BE2C (cell line): ENCODE data around the gene AFDN.

Source experiments
- DNase-seq: peaks from one replicate; pipeline ENCODE4 v3.0.0-alpha.2; 2020
- H3K27me3 ChIP-seq: fragments of 250-450 bp; sonication (Bioruptor Pico); 2 replicates; pipeline ENCODE4 v1.5.1; 2020; ENCODE audit warnings: mild to moderate bottlenecking
- H3K36me3 ChIP-seq: fragments of 250-450 bp; sonication (Bioruptor Pico); 2 replicates; pipeline ENCODE4 v1.5.1; 2020; ENCODE audit warnings: mild to moderate bottlenecking
- H3K4me1 ChIP-seq: fragments of 250-450 bp; sonication (Bioruptor Pico); 2 replicates; pipeline ENCODE4 v1.5.1; 2020
- H3K4me3 ChIP-seq: 2 replicates; pipeline ENCODE4 v1.5.1; 2011; ENCODE audit warnings: low read depth, low read length
- H3K9me3 ChIP-seq: fragments of 250-450 bp; sonication (Bioruptor Pico); 2 replicates; pipeline ENCODE4 v1.5.1; 2020
- TF ChIP-seq, protein P1 (sequence below): IDR thresholded peaks from 2 replicates; pipeline ENCODE4 v1.5.1; 2012; ENCODE audit warnings: mild to moderate bottlenecking, low read depth, low read length

AFDN gene

DNA sequence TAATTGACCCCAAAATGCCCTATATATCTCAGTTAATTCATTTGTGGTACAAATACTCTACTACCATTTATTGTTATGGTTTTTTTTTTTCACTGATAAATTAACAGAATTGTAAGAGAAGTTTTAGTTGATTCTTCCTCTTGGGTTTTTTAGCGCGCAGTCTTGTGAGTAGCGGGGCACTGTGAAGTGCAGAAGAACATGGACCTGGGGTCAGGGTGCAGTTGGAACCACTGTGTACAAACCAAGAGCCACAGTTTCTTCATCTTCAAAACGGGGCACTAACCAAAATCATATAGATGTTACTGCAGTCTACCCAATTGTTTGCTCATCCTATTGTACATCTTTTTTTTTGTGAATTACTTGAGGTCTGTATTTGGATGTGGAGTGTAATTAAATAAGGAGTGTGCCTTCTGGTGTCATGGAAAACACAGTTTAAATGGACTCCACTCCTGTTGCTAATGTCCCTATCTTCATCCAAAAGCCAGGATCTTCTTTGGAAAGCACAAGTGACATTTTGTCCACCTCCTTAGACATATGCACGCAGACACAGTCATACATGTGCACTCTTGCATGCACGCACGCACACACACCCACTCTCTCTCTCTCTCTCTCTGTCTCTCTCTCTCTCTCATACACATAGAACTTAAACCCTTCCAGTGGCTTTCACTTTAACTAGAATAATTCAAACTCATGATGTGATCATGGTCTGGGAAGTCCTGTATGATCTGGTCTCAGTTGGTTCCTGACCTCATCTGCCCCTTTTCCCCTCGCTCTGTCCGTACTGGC lies 51.5 kb downstream of the AFDN start:
- H3K4me1 ChIP-seq, result no peaks in the 10 kb centered on the region
- TF ChIP-seq, protein P1, sequence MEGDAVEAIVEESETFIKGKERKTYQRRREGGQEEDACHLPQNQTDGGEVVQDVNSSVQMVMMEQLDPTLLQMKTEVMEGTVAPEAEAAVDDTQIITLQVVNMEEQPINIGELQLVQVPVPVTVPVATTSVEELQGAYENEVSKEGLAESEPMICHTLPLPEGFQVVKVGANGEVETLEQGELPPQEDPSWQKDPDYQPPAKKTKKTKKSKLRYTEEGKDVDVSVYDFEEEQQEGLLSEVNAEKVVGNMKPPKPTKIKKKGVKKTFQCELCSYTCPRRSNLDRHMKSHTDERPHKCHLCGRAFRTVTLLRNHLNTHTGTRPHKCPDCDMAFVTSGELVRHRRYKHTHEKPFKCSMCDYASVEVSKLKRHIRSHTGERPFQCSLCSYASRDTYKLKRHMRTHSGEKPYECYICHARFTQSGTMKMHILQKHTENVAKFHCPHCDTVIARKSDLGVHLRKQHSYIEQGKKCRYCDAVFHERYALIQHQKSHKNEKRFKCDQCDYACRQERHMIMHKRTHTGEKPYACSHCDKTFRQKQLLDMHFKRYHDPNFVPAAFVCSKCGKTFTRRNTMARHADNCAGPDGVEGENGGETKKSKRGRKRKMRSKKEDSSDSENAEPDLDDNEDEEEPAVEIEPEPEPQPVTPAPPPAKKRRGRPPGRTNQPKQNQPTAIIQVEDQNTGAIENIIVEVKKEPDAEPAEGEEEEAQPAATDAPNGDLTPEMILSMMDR, result no peak
- no peak overlapping the region for H3K4me3 ChIP-seq
- H3K9me3 ChIP-seq, result no peaks in the 10 kb centered on the region
- DNase-seq, result no peak
- peaks cover 18% of the 10 kb centered on the region for H3K36me3 ChIP-seq
- H3K27me3 ChIP-seq, result no peaks in the 10 kb centered on the region

DNA sequence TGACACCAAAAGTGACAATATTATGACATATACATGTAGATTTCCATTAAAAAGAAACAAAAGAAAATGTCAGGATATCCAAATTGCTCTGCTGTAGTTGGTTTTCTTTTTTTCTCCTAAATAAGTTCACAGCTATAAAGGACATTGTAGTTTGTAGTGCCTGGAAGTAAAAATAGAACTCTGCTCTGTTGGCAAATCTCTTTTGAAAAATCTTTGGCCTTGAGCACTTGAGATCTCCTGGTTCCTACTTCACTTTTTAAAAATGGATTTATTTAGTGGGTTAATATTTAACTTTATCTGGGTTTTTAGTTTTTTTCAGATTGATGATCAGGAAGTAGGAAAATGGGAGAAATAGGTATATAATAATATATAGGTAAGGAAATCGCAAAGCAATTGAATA lies 52.9 kb downstream of the AFDN start:
- Histone ChIP-seq H3K4me1 (no peaks in the 10 kb centered on the region), H3K27me3 (no peaks in the 10 kb centered on the region), H3K4me3 (no peak overlapping the region), H3K36me3 (peaks cover 20% of the 10 kb centered on the region), H3K9me3 (no peaks in the 10 kb centered on the region)
- no peak for DNase-seq
- TF ChIP-seq, protein P1, result no peak

DNA sequence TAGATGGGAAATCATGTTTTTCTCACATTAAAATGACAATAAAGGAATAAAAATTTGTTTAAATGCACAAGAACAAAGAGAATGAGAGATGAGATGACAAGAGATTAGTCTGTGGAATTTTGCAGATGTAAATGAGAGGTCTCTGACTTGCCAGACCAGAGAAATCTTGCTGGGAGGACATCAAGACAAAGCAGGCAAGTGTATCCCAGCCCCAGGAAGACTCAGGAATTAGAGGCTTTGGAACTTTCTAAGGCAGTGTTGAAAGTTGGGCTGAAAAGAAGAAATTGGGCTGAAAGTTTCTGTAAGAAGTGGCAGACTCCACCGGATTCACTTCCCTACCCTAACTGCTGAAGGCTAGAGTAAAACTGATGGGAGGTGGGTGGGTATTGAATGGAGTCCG lies 54.6 kb downstream of the AFDN start:
- H3K4me3 ChIP-seq, result no peak overlapping the region
- no peaks in the 10 kb centered on the region for H3K27me3 ChIP-seq
- H3K36me3 ChIP-seq, result peaks cover 17% of the 10 kb centered on the region
- TF ChIP-seq, protein P1, result no peak
- no peaks in the 10 kb centered on the region for H3K9me3 ChIP-seq
- H3K4me1 ChIP-seq, result no peaks in the 10 kb centered on the region
- no peak for DNase-seq

DNA sequence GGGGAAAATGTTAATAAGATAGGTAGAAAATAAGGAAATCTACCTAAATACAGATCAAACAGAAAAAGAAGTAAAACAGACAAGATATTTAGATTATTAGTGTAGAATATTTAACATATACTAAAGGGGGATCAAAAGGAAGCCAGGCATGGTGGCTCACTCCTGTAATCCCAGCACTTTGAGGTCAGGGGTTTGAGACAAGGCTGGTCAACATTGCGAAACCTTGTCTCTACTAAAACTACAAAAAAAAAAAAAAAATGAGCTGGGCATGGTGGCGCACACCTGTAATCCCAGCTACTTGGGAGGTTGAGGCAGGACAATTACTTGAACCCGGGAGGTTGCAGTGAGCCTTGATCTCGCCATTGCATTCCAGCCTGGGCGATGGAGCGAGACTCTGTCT lies 55.5 kb downstream of the AFDN start:
- no peaks in the 10 kb centered on the region for H3K4me1 ChIP-seq
- H3K9me3 ChIP-seq, result no peaks in the 10 kb centered on the region
- TF ChIP-seq, protein P1, result no peak
- H3K4me3 ChIP-seq, result no peak overlapping the region
- no peak for DNase-seq
- no peaks in the 10 kb centered on the region for H3K27me3 ChIP-seq
- H3K36me3 ChIP-seq, result peaks cover 17% of the 10 kb centered on the region

DNA sequence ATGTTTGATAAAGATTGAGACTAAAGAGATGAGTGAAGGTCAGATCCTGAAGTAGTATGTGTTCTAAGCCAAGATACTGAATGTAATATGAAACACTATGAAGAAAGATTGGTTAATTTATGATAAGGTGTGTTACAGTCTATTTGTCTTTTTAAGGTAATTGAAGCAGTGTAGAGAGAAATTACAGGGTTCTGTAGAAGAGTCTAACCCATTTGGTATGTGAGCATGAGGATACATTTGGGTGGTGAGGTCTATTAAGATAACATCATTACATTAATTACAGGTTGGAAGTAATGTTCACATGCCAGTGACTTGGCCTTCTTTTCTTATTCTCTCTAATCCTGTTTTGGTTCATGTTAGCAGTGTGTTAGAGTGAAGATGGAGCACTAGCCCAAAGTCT lies 61.4 kb downstream of the AFDN start:
- Histone ChIP-seq H3K4me1 (no peaks in the 10 kb centered on the region), H3K9me3 (no peaks in the 10 kb centered on the region), H3K27me3 (no peaks in the 10 kb centered on the region), H3K36me3 (peaks cover 12% of the 10 kb centered on the region), H3K4me3 (no peak overlapping the region)
- TF ChIP-seq, protein P1, result no peak
- DNase-seq, result no peak
